Esophagus squamous epithelium (tissue), 5 donors: ENCODE results near the gene IGFL2. TPM values are rescaled to one million over a fixed set of nuclear protein-coding genes. Genes with fewer than 3 reads are reported as not detected.
"Not testable (repeated sequence)": the region's sequence is repeated elsewhere in the genome, so short reads cannot be mapped to it uniquely, and the experiment has no call there.

ENCODE experiments used
- DNase-seq: peaks from one replicate; lab custom pipeline; 2025; lab: John Stamatoyannopoulos, UW
- H3K27ac ChIP-seq, 4 donors: fragments of 200-600 bp; sonication (generic); one replicate each; pipeline ENCODE4 v1.5.1; 2016 to 2019; ENCODE audit warnings: mild to moderate bottlenecking in 1 of 4
- H3K27me3 ChIP-seq, 4 donors: fragments of 200-600 bp; sonication (generic); 1 replicate in 3 of 4; 2 replicates in 1 of 4; pipeline versions ENCODE4 v1.5.1 to v1.6.0; 2017 to 2021; ENCODE audit warnings: antibody characterized with exemption in 1 of 4
- H3K36me3 ChIP-seq, 3 donors: fragments of 200-600 bp; sonication (generic); one replicate each; pipeline ENCODE4 v1.5.1; 2016 to 2019
- H3K4me1 ChIP-seq, 3 donors: fragments of 200-600 bp; sonication (generic); one replicate each; pipeline ENCODE4 v1.5.1; 2017 to 2019
- H3K4me3 ChIP-seq, 4 donors: fragments of 200-600 bp; sonication (generic); 1 replicate in 3 of 4; 2 replicates in 1 of 4; pipeline ENCODE4 v1.5.1; 2016 to 2019; ENCODE audit warnings: mild to moderate bottlenecking in 2 of 4, moderate library complexity in 1 of 4
- H3K9me3 ChIP-seq, 3 donors: fragments of 200-600 bp; sonication (generic); one replicate each; pipeline ENCODE4 v1.5.1; 2016 to 2019
- CTCF ChIP-seq, 6 experiments: fragments of 450-650 bp in 4 of 6; fragments of 200-600 bp in 2 of 6; sonication (generic) in 2 of 6; IDR thresholded peaks; one replicate each; pipeline ENCODE4 v1.5.1; 2016 to 2019; ENCODE audit warnings: antibody characterized with exemption in 6 of 6, mild to moderate bottlenecking in 4 of 6, moderate library complexity in 4 of 6
- POLR2A ChIP-seq, 4 donors: fragments of 450-650 bp; IDR thresholded peaks; one replicate each; pipeline ENCODE4 v1.6.1; 2017; ENCODE audit warnings: antibody characterized with exemption in 4 of 4, mild to moderate bottlenecking in 4 of 4, moderate library complexity in 3 of 4
- WGBS, 2 donors: methylation state at CpG; one replicate each; pipeline ENCODE4 v1.1.5; 2018; 5-methylcytosine and 5-hydroxymethylcytosine counted together
- intact Hi-C: fragments of 100-400 bp; cut with DNase I; formaldehyde crosslinking; loops from one replicate; pipeline ENCODE4 v1.15.0; 2022
- total RNA-seq, 4 donors: library from RNA; depleted of rRNA; stranded (reverse); fragments of >200 nt; gene quantifications; one replicate each; pipeline ENCODE4 v1.1.0, GENCODE V29; 2016
- donor health status: DM: yes; HTN: yes; CAD: no.

Gene IGFL2
- total RNA-seq, 4 donors from 2014 or later: not detected

GRCh38 chr19:46150606-46151005, 2.6 kb downstream of the IGFL2 start:
- no peak for DNase-seq
- Histone ChIP-seq H3K4me3 (no peak overlapping the region), H3K4me1 (peaks cover 0 to 6% (median 0%) of the 10 kb centered on the region in 3 donors), H3K27ac (no peak overlapping the region), H3K27me3 (peaks cover 0 to 35% (median 0%) of the 10 kb centered on the region in 4 donors), H3K36me3 (no peaks in the 10 kb centered on the region), H3K9me3 (no peaks in the 10 kb centered on the region)
- intact Hi-C loops: no loop called here
- TF ChIP-seq POLR2A (IDR thresholded peaks at IDR 0.05) (no peak), CTCF (IDR thresholded peaks at IDR 0.05) (no peak)
- WGBS, 2 donors: 79 to 81% methylated on average over 5 of the region's 5 CpGs

GRCh38 chr19:46155237-46155636, 7.2 kb downstream of the IGFL2 start:
- peaks cover 0 to 37% (median 0%) of the 10 kb centered on the region in 4 donors for H3K27me3 ChIP-seq
- TF ChIP-seq POLR2A (IDR thresholded peaks at IDR 0.05) (no peak), CTCF (IDR thresholded peaks at IDR 0.05) (no peak)
- no peaks in the 10 kb centered on the region for H3K36me3 ChIP-seq
- DNase-seq: no peak
- H3K4me1 ChIP-seq: no peaks in the 10 kb centered on the region
- no peaks in the 10 kb centered on the region for H3K9me3 ChIP-seq
- intact Hi-C loops: no loop called here
- H3K4me3 ChIP-seq: no peak overlapping the region
- H3K27ac ChIP-seq: no peak overlapping the region
- 71 to 76% methylated on average over 3 of the region's 3 CpGs for WGBS, 2 donors

- Histone ChIP-seq H3K4me1 (no peaks in the 10 kb centered on the region), H3K9me3 (peaks cover 0 to 14% (median 0%) of the 10 kb centered on the region in 3 donors), H3K4me3 (no peak overlapping the region), H3K27ac (no peak overlapping the region), H3K27me3 (peaks cover 0 to 28% (median 0%) of the 10 kb centered on the region in 4 donors), H3K36me3 (no peaks in the 10 kb centered on the region)
- WGBS, 2 donors: 47 to 53% methylated on average over 4 of the region's 4 CpGs
- no peak for DNase-seq
- TF ChIP-seq POLR2A (IDR thresholded peaks at IDR 0.05): no peak
- no peak for TF ChIP-seq CTCF (IDR thresholded peaks at IDR 0.05)
- intact Hi-C loops: no loop called here
Measured at GRCh38 chr19:46159418-46160232, 11.6 kb downstream of the IGFL2 start.

- 87 to 91% methylated on average over 4 to 7 of the region's 7 CpGs for WGBS, 2 donors
- Histone ChIP-seq H3K27me3 (peaks cover 0 to 25% (median 0%) of the 10 kb centered on the region in 4 donors), H3K4me1 (no peaks in the 10 kb centered on the region), H3K4me3 (no peak overlapping the region), H3K9me3 (peaks cover 0 to 14% (median 0%) of the 10 kb centered on the region in 3 donors), H3K36me3 (no peaks in the 10 kb centered on the region), H3K27ac (no peak overlapping the region)
- intact Hi-C loops: no loop called here
- TF ChIP-seq POLR2A (IDR thresholded peaks at IDR 0.05) (no peak), CTCF (IDR thresholded peaks at IDR 0.05) (no peak)
- DNase-seq: no peak
Measured at GRCh38 chr19:46160233-46160775, 12.3 kb downstream of the IGFL2 start.

GRCh38 chr19:46161642-46162257, 13.7 kb downstream of the IGFL2 start:
- H3K36me3 ChIP-seq, H3K27ac ChIP-seq, DNase-seq, intact Hi-C loops, H3K4me1 ChIP-seq, H3K4me3 ChIP-seq: not testable (repeated sequence)
- WGBS, 2 donors: 51 to 62% methylated on average over 2 of the region's 2 CpGs
- H3K9me3 ChIP-seq: peaks cover 0 to 14% (median 0%) of the 10 kb centered on the region in 3 donors
- peaks cover 0 to 20% (median 0%) of the 10 kb centered on the region in 4 donors for H3K27me3 ChIP-seq
